CD8-positive, alpha-beta memory T cell (primary cell): ENCODE results near the gene RFX7. TPM values are rescaled to one million over a fixed set of nuclear protein-coding genes. Genes with fewer than 3 reads are reported as not detected.
"Not testable (repeated sequence)": the region's sequence is repeated elsewhere in the genome, so short reads cannot be mapped to it uniquely, and the experiment has no call there.

Source experiments
- CTCF ChIA-PET: fragments of 350-600 bp; sonication (Branson Sonifier 250); formaldehyde crosslinking; loops from one replicate; lab custom pipeline; 2021; ENCODE audit warnings: antibody characterized with exemption; lab: Charles Lee
- POLR2A ChIA-PET: fragments of 350-600 bp; sonication (Branson Sonifier 250); formaldehyde crosslinking; loops from one replicate; lab custom pipeline; 2021; ENCODE audit warnings: antibody characterized with exemption; lab: Charles Lee
- DNase-seq, 5 donors: peaks; one replicate each; pipeline versions ENCODE4 v3.0.0 to v3.0.0-alpha.2; 2020 to 2022; ENCODE audit warnings: mixed read lengths in 1 of 5
- H3K27ac ChIP-seq: one replicate; pipeline ENCODE4 v1.7.0; 2013; ENCODE audit warnings: low read depth, mild to moderate bottlenecking, low read length, moderate library complexity
- H3K27me3 ChIP-seq: 2 replicates; pipeline ENCODE4 v1.7.0; 2013; ENCODE audit warnings: low read length, mild to moderate bottlenecking; ENCODE audit not compliant: insufficient read depth, poor library complexity, severe bottlenecking
- H3K36me3 ChIP-seq: 2 replicates; pipeline ENCODE4 v1.7.0; 2013; ENCODE audit warnings: mild to moderate bottlenecking, low read length, moderate library complexity; ENCODE audit not compliant: insufficient read depth
- H3K4me1 ChIP-seq: 2 replicates; pipeline ENCODE4 v1.7.0; 2013; ENCODE audit warnings: mild to moderate bottlenecking, low read length, moderate library complexity; ENCODE audit not compliant: insufficient read depth
- H3K4me3 ChIP-seq: 2 replicates; pipeline ENCODE4 v1.7.0; 2013; ENCODE audit warnings: mild to moderate bottlenecking, low read length
- H3K9me3 ChIP-seq: 2 replicates; pipeline ENCODE4 v1.7.0; 2013; ENCODE audit warnings: mild to moderate bottlenecking, low read length
- H3K27ac Mint-ChIP-seq, 8 donors: one replicate each; pipeline ENCODE4 v1.8.0; 2020 to 2021; ENCODE audit warnings: mixed read lengths in 8 of 8, mild to moderate bottlenecking in 6 of 8, inconsistent platforms in 3 of 8, moderate library complexity in 3 of 8
- H3K27me3 Mint-ChIP-seq, 2 donors: one replicate each; pipeline ENCODE4 v1.8.0; 2020 to 2021; ENCODE audit warnings: mixed read lengths in 2 of 2, mild to moderate bottlenecking in 1 of 2, moderate library complexity in 1 of 2
- H3K36me3 Mint-ChIP-seq, 3 donors: one replicate each; pipeline ENCODE4 v1.8.0; 2020 to 2021; ENCODE audit warnings: mixed read lengths in 3 of 3, inconsistent platforms in 1 of 3, mild to moderate bottlenecking in 1 of 3
- H3K4me1 Mint-ChIP-seq, 3 donors: one replicate each; pipeline ENCODE4 v1.8.0; 2020 to 2021; ENCODE audit warnings: mixed read lengths in 3 of 3, inconsistent platforms in 1 of 3, mild to moderate bottlenecking in 1 of 3
- H3K4me3 Mint-ChIP-seq, 7 donors: one replicate each; pipeline ENCODE4 v1.8.0; 2020 to 2021; ENCODE audit warnings: mixed read lengths in 7 of 7, mild to moderate bottlenecking in 6 of 7, moderate library complexity in 4 of 7, inconsistent platforms in 2 of 7
- H3K9me3 Mint-ChIP-seq, 5 donors: one replicate each; pipeline ENCODE4 v1.8.0; 2020 to 2022; ENCODE audit warnings: mixed read lengths in 5 of 5, mild to moderate bottlenecking in 3 of 5, moderate library complexity in 2 of 5, inconsistent platforms in 1 of 5
- polyA plus RNA-seq: library from polyadenylated mRNA; unstranded; fragments of 300-500 nt; fragmentation: Illumina TruSeq; gene quantifications from one replicate; pipeline ENCODE4 v1.2.3, GENCODE V29; 2021
- total RNA-seq, 2 experiments: library from RNA; stranded (reverse); gene quantifications; one replicate each; pipeline ENCODE4 v1.2.3, GENCODE V29; 2021

The RFX7 gene
- total and polyA plus RNA-seq, 3 experiments from 2014 or later: 3.5 to 35.2 (median 30.3) TPM

- CTCF ChIA-PET, H3K27me3 ChIP-seq, H3K9me3 ChIP-seq, H3K4me1 ChIP-seq, POLR2A ChIA-PET, H3K27ac ChIP-seq, H3K4me3 ChIP-seq, H3K36me3 ChIP-seq, H3K4me3 Mint-ChIP-seq, H3K4me1 Mint-ChIP-seq, DNase-seq, H3K27ac Mint-ChIP-seq: not testable (repeated sequence)
- peaks cover 0 to 38% (median 2%) of the 10 kb centered on the region in 3 donors for H3K36me3 Mint-ChIP-seq
- H3K9me3 Mint-ChIP-seq: peaks cover 0 to 25% (median 17%) of the 10 kb centered on the region in 5 donors
- H3K27me3 Mint-ChIP-seq: peaks cover 9 to 10% of the 10 kb centered on the region in 2 donors
Observed at GRCh38 chr15:56266465-56266864, 22.8 kb upstream of the RFX7 start.

GRCh38 chr15:56261854-56262509 lies 18.3 kb upstream of the RFX7 start:
- Histone ChIP-seq H3K4me3 (no peak overlapping the region), H3K27ac (no peak overlapping the region), H3K4me1 (no peaks in the 10 kb centered on the region), H3K9me3 (no peaks in the 10 kb centered on the region), H3K27me3 (no peaks in the 10 kb centered on the region), H3K36me3 (no peaks in the 10 kb centered on the region)
- ChIA-PET CTCF (no interaction called here), POLR2A (no interaction called here)
- H3K27me3 Mint-ChIP-seq: peaks cover 6 to 9% of the 10 kb centered on the region in 2 donors
- H3K9me3 Mint-ChIP-seq: peaks cover under 1 to 9% (median 4%) of the 10 kb centered on the region in 5 donors
- DNase-seq: no peak
- H3K4me3 Mint-ChIP-seq: no peak overlapping the region
- peaks cover 0 to 4% (median 0%) of the 10 kb centered on the region in 3 donors for H3K36me3 Mint-ChIP-seq
- peaks cover 3 to 8% (median 7%) of the 10 kb centered on the region in 3 donors for H3K4me1 Mint-ChIP-seq
- H3K27ac Mint-ChIP-seq: no peak overlapping the region

GRCh38 chr15:56257306-56257705 lies 13.6 kb upstream of the RFX7 start:
- POLR2A ChIA-PET, DNase-seq, H3K4me1 Mint-ChIP-seq, H3K4me3 Mint-ChIP-seq, H3K9me3 Mint-ChIP-seq, H3K9me3 ChIP-seq, H3K36me3 ChIP-seq, CTCF ChIA-PET, H3K36me3 Mint-ChIP-seq, H3K4me3 ChIP-seq, H3K27ac ChIP-seq, H3K27ac Mint-ChIP-seq, H3K4me1 ChIP-seq, H3K27me3 ChIP-seq: not testable (repeated sequence)
- H3K27me3 Mint-ChIP-seq: peaks cover 13 to 33% of the 10 kb centered on the region in 2 donors

- Histone ChIP-seq H3K4me3 (no peak overlapping the region), H3K27ac (no peak overlapping the region), H3K9me3 (no peaks in the 10 kb centered on the region), H3K4me1 (no peaks in the 10 kb centered on the region), H3K27me3 (no peaks in the 10 kb centered on the region), H3K36me3 (no peaks in the 10 kb centered on the region)
- ChIA-PET CTCF (interaction anchor here (1.4 kb wide), 1 partner anchor 8 kb away, joined by 3 read pairs; no protein-coding TSS in a partner anchor), POLR2A (interaction anchor here (1.2 kb wide), 1 partner anchor 10 kb away, joined by 5 read pairs; no protein-coding TSS in a partner anchor)
- Mint-ChIP-seq H3K27ac (no peak overlapping the region), H3K4me1 (peaks cover 3 to 9% (median 8%) of the 10 kb centered on the region in 3 donors), H3K36me3 (no peaks in the 10 kb centered on the region), H3K4me3 (no peak overlapping the region), H3K9me3 (peaks cover 0 to 8% (median 2%) of the 10 kb centered on the region in 5 donors), H3K27me3 (peaks cover 13 to 33% of the 10 kb centered on the region in 2 donors)
- no peak for DNase-seq
Observed at GRCh38 chr15:56254265-56254664, 10.6 kb upstream of the RFX7 start.

- H3K27me3 Mint-ChIP-seq: peaks cover 12 to 27% of the 10 kb centered on the region in 2 donors
- H3K4me3 Mint-ChIP-seq: no peak overlapping the region
- Histone ChIP-seq H3K4me1 (no peaks in the 10 kb centered on the region), H3K4me3 (no peak overlapping the region), H3K27me3 (no peaks in the 10 kb centered on the region), H3K9me3 (no peaks in the 10 kb centered on the region), H3K36me3 (no peaks in the 10 kb centered on the region), H3K27ac (no peak overlapping the region)
- no peak for DNase-seq
- no peaks in the 10 kb centered on the region for H3K9me3 Mint-ChIP-seq
- ChIA-PET CTCF (interaction anchor here (1.6 kb wide), 1 partner anchor 10 kb away, joined by 3 read pairs; no protein-coding TSS in a partner anchor), POLR2A (interaction anchor here (0.6 kb wide), 1 partner anchor 56 kb away, joined by 3 read pairs; no protein-coding TSS in a partner anchor)
- peaks cover under 1 to 6% (median 4%) of the 10 kb centered on the region in 3 donors for H3K4me1 Mint-ChIP-seq
- H3K36me3 Mint-ChIP-seq: no peaks in the 10 kb centered on the region
- H3K27ac Mint-ChIP-seq: no peak overlapping the region
Observed at GRCh38 chr15:56252386-56252785, 8.7 kb upstream of the RFX7 start.

- no peak overlapping the region for H3K27ac ChIP-seq
- Mint-ChIP-seq H3K4me3 (no peak overlapping the region), H3K4me1 (no peaks in the 10 kb centered on the region), H3K27me3 (peaks cover 9 to 21% of the 10 kb centered on the region in 2 donors), H3K36me3 (no peaks in the 10 kb centered on the region), H3K27ac (no peak overlapping the region), H3K9me3 (no peaks in the 10 kb centered on the region)
- no peaks in the 10 kb centered on the region for H3K36me3 ChIP-seq
- CTCF ChIA-PET: interaction anchor here (1.0 to 1.6 kb wide), 2 partner anchors 9 to 156 kb away, joined by 3 read pairs; no protein-coding TSS in a partner anchor
- H3K27me3 ChIP-seq: no peaks in the 10 kb centered on the region
- H3K9me3 ChIP-seq: no peaks in the 10 kb centered on the region
- no peak for DNase-seq
- no peaks in the 10 kb centered on the region for H3K4me1 ChIP-seq
- POLR2A ChIA-PET: interaction anchor here (0.6 kb wide), 1 partner anchor 56 kb away, joined by 3 read pairs; no protein-coding TSS in a partner anchor
- no peak overlapping the region for H3K4me3 ChIP-seq
Observed at GRCh38 chr15:56251315-56252095, 7.8 kb upstream of the RFX7 start.

- Histone ChIP-seq H3K27me3 (no peaks in the 10 kb centered on the region), H3K4me1 (peaks cover 6% of the 10 kb centered on the region), H3K4me3 (no peak overlapping the region), H3K36me3 (no peaks in the 10 kb centered on the region), H3K27ac (no peak overlapping the region), H3K9me3 (no peaks in the 10 kb centered on the region)
- peaks cover 6 to 16% of the 10 kb centered on the region in 2 donors for H3K27me3 Mint-ChIP-seq
- no peak overlapping the region for H3K4me3 Mint-ChIP-seq
- no peaks in the 10 kb centered on the region for H3K36me3 Mint-ChIP-seq
- POLR2A ChIA-PET: no interaction called here
- no peak overlapping the region for H3K27ac Mint-ChIP-seq
- CTCF ChIA-PET: interaction anchor here (1.0 to 1.6 kb wide), 2 partner anchors 8 to 155 kb away, joined by 3 read pairs; no protein-coding TSS in a partner anchor
- no peaks in the 10 kb centered on the region for H3K9me3 Mint-ChIP-seq
- no peak for DNase-seq
- peaks cover 6 to 7% (median 7%) of the 10 kb centered on the region in 3 donors for H3K4me1 Mint-ChIP-seq
Observed at GRCh38 chr15:56250626-56251025, 6.9 kb upstream of the RFX7 start.
